DMS79 (cell line): ENCODE measurements around the gene GPATCH8.
"Not testable (repeated sequence)": the region's sequence is repeated elsewhere in the genome, so short reads cannot be mapped to it uniquely, and the experiment has no call there.

Experiments used
- DNase-seq: peaks from one replicate; lab custom pipeline; 2025; lab: John Stamatoyannopoulos, UW

Gene GPATCH8

GRCh38 chr17:44503147-44504029 lies at the start of gene GPATCH8:
TSS of gene GPATCH8 (minus strand) at chr17:44503406. CDS start at chr17:44503370, 36 bp downstream.
- DNase-seq: peak; percentile 91

- no peak for DNase-seq
These were observed 49.2 kb upstream of the GPATCH8 start for GRCh38 chr17:44552361-44552760.

GRCh38 chr17:44549686-44550085 lies 46.5 kb upstream of the GPATCH8 start:
- no peak for DNase-seq

- no peak for DNase-seq
These were observed 45.4 kb upstream of the GPATCH8 start for GRCh38 chr17:44548376-44549230.

- DNase-seq: no peak
These were observed 44.5 kb upstream of the GPATCH8 start for GRCh38 chr17:44547625-44548267.

- DNase-seq: no peak
These were observed 43.7 kb upstream of the GPATCH8 start for GRCh38 chr17:44546671-44547606.

- no peak for DNase-seq
These were observed 40.8 kb upstream of the GPATCH8 start for GRCh38 chr17:44543905-44544523.

GRCh38 chr17:44543213-44543904 lies 40.2 kb upstream of the GPATCH8 start:
- no peak for DNase-seq

- DNase-seq: no peak
These were observed 38.8 kb upstream of the GPATCH8 start for GRCh38 chr17:44541884-44542581.

GRCh38 chr17:44540246-44541084 lies 37.3 kb upstream of the GPATCH8 start:
- no peak for DNase-seq

- no peak for DNase-seq
These were observed 36.5 kb upstream of the GPATCH8 start for GRCh38 chr17:44539673-44540072.

- not testable (repeated sequence) for DNase-seq
These were observed 34.7 kb upstream of the GPATCH8 start for GRCh38 chr17:44537922-44538321.

- no peak for DNase-seq
These were observed 33.1 kb upstream of the GPATCH8 start for GRCh38 chr17:44536090-44536953.

- DNase-seq: peak; percentile 53
These were observed 30.5 kb upstream of the GPATCH8 start for GRCh38 chr17:44533533-44534246.

GRCh38 chr17:44530896-44531418 lies 27.8 kb upstream of the GPATCH8 start:
- no peak for DNase-seq

- DNase-seq: no peak
These were observed 26.7 kb upstream of the GPATCH8 start for GRCh38 chr17:44529864-44530263.

- no peak for DNase-seq
These were observed 24.7 kb upstream of the GPATCH8 start for GRCh38 chr17:44527954-44528353.
